Common myeloid progenitor, CD34-positive (primary cell): ENCODE measurements around the gene C2orf68.
"Not testable (repeated sequence)": the region's sequence is repeated elsewhere in the genome, so short reads cannot be mapped to it uniquely, and the experiment has no call there.

ENCODE experiments used
- CTCF ChIA-PET: fragments of 350-600 bp; sonication (Branson Sonifier 250); formaldehyde crosslinking; loops from one replicate; lab custom pipeline; 2021; ENCODE audit warnings: antibody characterized with exemption; lab: Charles Lee
- POLR2A ChIA-PET: fragments of 350-600 bp; sonication (Branson Sonifier 250); formaldehyde crosslinking; loops from one replicate; lab custom pipeline; 2021; ENCODE audit warnings: antibody characterized with exemption; lab: Charles Lee
- DNase-seq, 3 donors: peaks; one replicate each; pipeline versions ENCODE4 v3.0.0 to v3.0.0-alpha.2; 2013
- H3K27ac ChIP-seq, 2 experiments: 1 replicate in 1 of 2; 2 replicates in 1 of 2; pipeline ENCODE4 v1.7.0; 2013; ENCODE audit warnings: inconsistent platforms in 2 of 2, low read length in 2 of 2, mild to moderate bottlenecking in 2 of 2, low read depth in 1 of 2, moderate library complexity in 1 of 2; ENCODE audit not compliant: severe bottlenecking in 2 of 2, insufficient read depth in 1 of 2, poor library complexity in 1 of 2
- H3K27me3 ChIP-seq, 5 experiments: replicated peaks in 2 of 5; 1 replicate in 3 of 5; 2 replicates in 2 of 5; pipeline versions ENCODE4 v1.6.1 to v1.7.0; 2013; ENCODE audit warnings: low read length in 4 of 5, mild to moderate bottlenecking in 2 of 5, moderate library complexity in 2 of 5, inconsistent platforms in 1 of 5; ENCODE audit not compliant: insufficient read depth in 5 of 5, control insufficient read depth in 4 of 5
- H3K36me3 ChIP-seq, 4 experiments: 1 replicate in 2 of 4; 2 replicates in 2 of 4; pipeline versions ENCODE4 v1.6.1 to v1.7.0; 2013; ENCODE audit warnings: low read length in 3 of 4, control low read depth in 1 of 4, mild to moderate bottlenecking in 1 of 4; ENCODE audit not compliant: control insufficient read depth in 4 of 4, insufficient read depth in 4 of 4
- H3K4me1 ChIP-seq, 4 experiments: 1 replicate in 3 of 4; 2 replicates in 1 of 4; pipeline versions ENCODE4 v1.6.1 to v1.7.1; 2013; ENCODE audit warnings: low read length in 3 of 4, mild to moderate bottlenecking in 3 of 4, control low read depth in 1 of 4, inconsistent platforms in 1 of 4, moderate library complexity in 1 of 4; ENCODE audit not compliant: control insufficient read depth in 4 of 4, insufficient read depth in 4 of 4; ENCODE audit errors: control extremely low read depth in 1 of 4
- H3K4me3 ChIP-seq, 7 experiments: 1 replicate in 4 of 7; 2 replicates in 3 of 7; pipeline versions ENCODE4 v1.5.1 to v1.7.0; 2013; ENCODE audit warnings: mild to moderate bottlenecking in 7 of 7, low read length in 6 of 7, moderate library complexity in 6 of 7, inconsistent platforms in 2 of 7, low read depth in 2 of 7, control low read depth in 1 of 7; ENCODE audit not compliant: insufficient read depth in 4 of 7, control insufficient read depth in 1 of 7; ENCODE audit errors: extremely low read depth in 1 of 7
- H3K9me3 ChIP-seq, 5 experiments: 1 replicate in 4 of 5; 2 replicates in 1 of 5; pipeline versions ENCODE4 v1.6.1 to v1.7.1; 2013; ENCODE audit warnings: low read length in 4 of 5, mild to moderate bottlenecking in 2 of 5, inconsistent platforms in 1 of 5, low read depth in 1 of 5, moderate library complexity in 1 of 5; ENCODE audit not compliant: control insufficient read depth in 4 of 5, insufficient read depth in 2 of 5; ENCODE audit errors: control extremely low read depth in 1 of 5
- WGBS: methylation state at CpG from one replicate; pipeline ENCODE4 v1.1.5; 2013; ENCODE audit not compliant: insufficient coverage; 5-methylcytosine and 5-hydroxymethylcytosine counted together

C2orf68 gene

DNA sequence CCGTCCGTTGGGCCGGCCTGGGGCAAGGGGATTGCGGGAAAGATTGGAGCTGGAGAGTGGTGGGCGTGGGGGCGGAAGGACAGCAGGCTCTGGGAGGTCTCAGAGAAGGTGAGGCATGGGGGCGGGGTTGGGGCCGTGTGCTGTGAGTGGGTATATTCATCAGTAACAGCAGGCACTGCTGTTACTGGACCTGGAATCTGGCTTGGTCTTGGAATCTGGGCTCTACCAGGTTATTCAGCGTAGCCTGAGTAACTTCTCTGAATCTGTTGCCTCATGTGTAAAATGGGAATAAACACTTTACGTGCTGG is 15.9 kb downstream of the C2orf68 start:
- WGBS = 15% methylated on average over 3 of the region's 10 CpGs
- H3K27me3 ChIP-seq = no peaks in the 10 kb centered on the region
- H3K9me3 ChIP-seq = no peaks in the 10 kb centered on the region
- peak overlapping the region; percentile 89 to 98 (median 95) for H3K4me3 ChIP-seq
- CTCF ChIA-PET = interaction anchor here (0.8 to 1.5 kb wide), 4 partner anchors 9 to 46 kb away, joined by 3 to 4 read pairs (median 4); no protein-coding TSS in a partner anchor
- H3K4me1 ChIP-seq = peaks cover 9 to 31% (median 29%) of the 10 kb centered on the region in 4 experiments
- H3K27ac ChIP-seq = peak overlapping the region; percentile 87 to 95
- POLR2A ChIA-PET = interaction anchor here (0.6 to 1.9 kb wide), 6 partner anchors 9 to 186 kb away, joined by 3 to 14 read pairs (median 4); partner anchors contain the start of genes C2orf68, CAPG and GGCX
- peaks cover 8 to 37% (median 33%) of the 10 kb centered on the region in 4 experiments for H3K36me3 ChIP-seq
- DNase-seq = no peak

DNA sequence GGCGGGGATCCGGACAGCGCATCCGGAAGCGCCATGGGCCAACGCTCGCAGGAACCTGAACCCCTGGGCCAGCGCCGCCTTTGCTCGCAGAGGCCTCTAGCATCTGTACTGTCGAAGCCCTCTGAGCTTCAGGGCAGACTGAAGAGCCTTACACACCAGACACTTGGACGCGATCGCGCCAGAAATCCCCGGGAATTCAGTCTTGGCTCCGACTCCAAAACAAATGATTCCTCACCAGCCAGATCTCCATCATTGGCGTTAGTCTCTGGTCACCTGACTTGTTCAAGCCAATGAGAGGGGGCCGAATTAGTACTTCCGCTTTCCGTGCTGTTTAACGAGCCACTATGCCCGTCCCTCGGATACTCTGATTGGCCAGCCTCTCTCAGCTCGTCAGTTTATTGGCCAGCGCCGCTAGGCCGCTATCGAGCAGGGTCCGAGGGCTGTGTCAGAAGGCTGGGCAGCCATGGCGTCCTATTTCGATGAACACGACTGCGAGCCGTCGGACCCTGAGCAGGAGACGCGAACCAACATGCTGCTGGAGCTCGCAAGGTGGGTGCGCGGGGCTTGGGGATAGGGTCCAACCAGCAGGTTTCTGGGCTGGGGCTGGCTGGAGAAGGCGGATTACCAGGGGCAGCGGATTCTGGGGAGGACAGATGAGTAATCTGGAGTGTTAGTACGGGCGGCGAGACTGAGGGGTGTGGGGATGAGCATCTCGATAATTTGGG is 16.4 kb downstream of the C2orf68 start, which contains the start of gene RNF181:
Gene RNF181 (plus strand): TSS at position 445 of the 725 bp plus-strand sequence. CDS start 19 bp downstream, at position 464.
- DNase-seq = peak; percentile 97 to 98 (median 98)
- Histone ChIP-seq H3K27ac (peak within 1 kb of the TSS; percentile 87 to 95), H3K9me3 (no peaks in the 10 kb centered on the region), H3K36me3 (peaks cover 8 to 37% (median 33%) of the 10 kb centered on the region in 4 experiments), H3K27me3 (no peaks in the 10 kb centered on the region), H3K4me1 (peaks cover 13 to 36% (median 34%) of the 10 kb centered on the region in 4 experiments), H3K4me3 (peak within 1 kb of the TSS; percentile 89 to 98 (median 95))
- CTCF ChIA-PET = interaction anchor here (0.8 to 1.5 kb wide), 9 partner anchors 8 to 45 kb away, joined by 3 to 6 read pairs (median 3); partner anchors contain the start of genes C2orf68 and VAMP8
- under 1% methylated on average over 35 of the region's 47 CpGs for WGBS
- POLR2A ChIA-PET = interaction anchor here (0.6 to 1.9 kb wide), 7 partner anchors 8 to 185 kb away, joined by 3 to 14 read pairs (median 5); partner anchors contain the start of genes C2orf68, CAPG and GGCX

DNA sequence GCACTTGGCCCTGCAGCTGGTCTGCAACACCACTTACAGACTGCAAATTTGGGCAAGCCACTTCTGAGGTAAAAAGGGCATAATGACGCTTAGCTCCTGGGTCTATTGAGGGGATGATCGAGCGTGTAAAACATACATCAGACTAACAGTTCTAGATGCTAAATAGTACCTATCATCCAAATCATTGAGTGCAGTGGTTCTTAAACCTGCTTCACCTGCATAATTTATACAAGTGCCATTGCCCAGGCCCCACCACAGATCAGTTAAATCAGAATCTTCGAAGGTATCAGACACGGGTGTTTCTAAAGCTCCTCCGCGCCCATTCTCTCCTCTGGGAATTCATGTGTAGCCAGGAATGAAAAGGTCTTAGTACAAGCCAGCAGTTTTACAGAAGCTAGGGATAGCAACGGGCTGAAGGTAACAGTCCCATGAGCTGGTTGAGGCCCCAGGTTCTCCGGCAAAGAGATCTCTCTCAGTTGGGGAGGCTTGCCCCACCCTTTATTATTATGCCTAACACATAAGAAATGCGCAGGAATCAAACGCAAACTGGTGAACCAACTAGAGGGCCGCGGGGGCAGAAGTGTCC is 17.1 kb downstream of the C2orf68 start:
- 40% methylated on average over 9 of the region's 13 CpGs for WGBS
- ChIA-PET CTCF (interaction anchor here (0.7 to 1.4 kb wide), 8 partner anchors 11 to 179 kb away, joined by 3 to 6 read pairs (median 3); partner anchors contain the start of genes C2orf68 and VAMP8), POLR2A (interaction anchor here (0.9 to 1.9 kb wide), 4 partner anchors 9 to 43 kb away, joined by 3 to 14 read pairs (median 5); partner anchors contain the start of gene GGCX)
- Histone ChIP-seq H3K27ac (peak overlapping the region; percentile 87 to 95), H3K27me3 (no peaks in the 10 kb centered on the region), H3K36me3 (peaks cover 8 to 34% (median 28%) of the 10 kb centered on the region in 4 experiments), H3K9me3 (no peaks in the 10 kb centered on the region), H3K4me3 (peak overlapping the region; percentile 89 to 98 (median 95)), H3K4me1 (peaks cover 17 to 42% (median 40%) of the 10 kb centered on the region in 4 experiments)
- DNase-seq = no peak

DNA sequence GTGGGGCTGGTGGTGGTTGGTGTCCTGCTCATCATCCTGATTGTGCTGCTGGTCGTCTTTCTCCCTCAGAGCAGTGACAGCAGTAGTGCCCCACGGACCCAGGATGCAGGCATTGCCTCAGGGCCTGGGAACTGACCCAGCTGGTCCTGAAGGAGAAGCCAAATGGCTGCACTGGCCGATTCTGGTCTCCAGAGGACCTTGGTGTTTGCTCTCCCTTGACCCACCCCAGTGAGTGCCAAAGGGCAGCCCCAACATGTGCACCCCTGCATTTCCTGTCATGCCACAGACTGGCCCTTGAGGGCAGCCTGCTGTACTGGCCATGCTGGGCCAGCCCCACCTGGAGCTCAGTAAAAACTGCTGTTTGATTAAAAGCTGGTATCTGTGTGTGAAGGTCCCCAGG is 18.8 kb downstream of the C2orf68 start:
- H3K4me3 ChIP-seq = no peak overlapping the region
- WGBS = 97% methylated on average over 3 of the region's 3 CpGs
- no peaks in the 10 kb centered on the region for H3K9me3 ChIP-seq
- ChIA-PET CTCF (no interaction called here), POLR2A (no interaction called here)
- H3K4me1 ChIP-seq = peaks cover 17 to 60% (median 54%) of the 10 kb centered on the region in 4 experiments
- no peak for DNase-seq
- no peaks in the 10 kb centered on the region for H3K27me3 ChIP-seq
- peaks cover 6 to 26% (median 15%) of the 10 kb centered on the region in 4 experiments for H3K36me3 ChIP-seq
- no peak overlapping the region for H3K27ac ChIP-seq

DNA sequence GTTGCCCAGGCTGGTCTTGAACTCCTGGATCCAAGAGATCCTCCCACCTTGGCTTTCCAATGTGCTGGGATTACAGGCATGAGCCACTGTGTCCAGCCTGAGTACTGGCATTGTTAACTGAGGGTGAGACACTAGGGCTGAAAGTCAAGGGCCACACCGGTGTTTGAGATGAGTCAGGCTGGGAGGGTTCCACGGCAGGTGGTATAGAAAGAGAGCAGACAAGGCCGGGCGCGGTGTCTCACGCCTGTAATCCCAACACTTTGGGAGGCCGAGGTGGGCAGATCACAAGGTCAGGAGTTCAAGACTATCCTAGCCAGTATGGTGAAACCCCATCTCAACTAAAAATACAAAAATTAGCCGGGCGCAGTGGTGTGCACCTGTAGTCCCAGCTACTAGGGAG is 19.6 kb downstream of the C2orf68 start:
- POLR2A ChIA-PET, H3K9me3 ChIP-seq, H3K27ac ChIP-seq, H3K4me3 ChIP-seq, H3K27me3 ChIP-seq, DNase-seq: not testable (repeated sequence)
- WGBS = 97% methylated on average over 5 of the region's 9 CpGs
- Histone ChIP-seq H3K4me1 (peaks cover 18 to 66% (median 61%) of the 10 kb centered on the region in 4 experiments), H3K36me3 (peaks cover 5 to 22% (median 10%) of the 10 kb centered on the region in 4 experiments)
- CTCF ChIA-PET = interaction anchor here (1.9 kb wide), 1 partner anchor 13 kb away, joined by 9 read pairs; no protein-coding TSS in a partner anchor

DNA sequence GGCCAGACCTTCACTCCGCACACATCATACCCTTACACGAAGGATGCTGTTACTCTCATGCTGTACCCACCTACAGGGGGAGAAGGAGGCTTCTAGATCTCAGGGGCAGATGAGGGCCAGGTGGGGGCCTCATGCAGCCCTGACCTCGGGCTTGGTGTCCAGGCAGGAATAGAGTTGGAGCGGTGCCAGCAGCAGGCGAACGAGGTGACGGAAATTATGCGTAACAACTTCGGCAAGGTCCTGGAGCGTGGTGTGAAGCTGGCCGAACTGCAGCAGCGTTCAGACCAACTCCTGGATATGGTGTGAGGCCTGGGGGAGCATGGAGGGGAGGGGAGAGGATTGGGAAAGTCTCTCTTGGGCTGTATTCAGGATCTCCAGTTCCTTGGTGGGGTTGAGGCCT is 20.3 kb downstream of the C2orf68 start:
- Histone ChIP-seq H3K4me3 (no peak overlapping the region), H3K36me3 (peaks cover 0 to 14% (median 3%) of the 10 kb centered on the region in 4 experiments), H3K27ac (no peak overlapping the region), H3K27me3 (no peaks in the 10 kb centered on the region), H3K4me1 (peaks cover 18 to 66% (median 63%) of the 10 kb centered on the region in 4 experiments), H3K9me3 (no peaks in the 10 kb centered on the region)
- ChIA-PET CTCF (interaction anchor here (0.8 to 3.4 kb wide), 6 partner anchors 9 to 28 kb away, joined by 3 to 15 read pairs (median 4); partner anchors contain the start of gene VAMP8), POLR2A (no interaction called here)
- 87% methylated on average over 10 of the region's 12 CpGs for WGBS
- no peak for DNase-seq
